ENCODE measurements around the gene SLC7A4. TPM values are rescaled to one million over a fixed set of nuclear protein-coding genes. Genes with fewer than 3 reads are reported as not detected.

SLC7A4 gene
- total and polyA plus RNA-seq, 8 donors = 0.14 to 3.0 (median 0.40) TPM

GRCh38 chr22:20996031-20996410 is 36.3 kb downstream of the SLC7A4 start:
- intact Hi-C loops (cut with DNase I) = no loop called here
- ATAC-seq (no peak), DNase-seq (no peak)
- H3K27ac ChIP-seq = no peak overlapping the region
- TF ChIP-seq CTCF (IDR thresholded peaks at IDR 0.05) = no peak
- peaks cover 0 to 94% of the 10 kb centered on the region in 2 donors for H3K36me3 ChIP-seq
- H3K9me3 ChIP-seq = no peaks in the 10 kb centered on the region
- no peak overlapping the region for H3K4me3 ChIP-seq
- no peaks in the 10 kb centered on the region for H3K27me3 ChIP-seq
- peaks cover 12 to 19% of the 10 kb centered on the region in 2 donors for H3K4me1 ChIP-seq

GRCh38 chr22:20995329-20996030 is 36.9 kb downstream of the SLC7A4 start:
- DNase-seq = peak in 1 of 4 donors; percentile 62
- intact Hi-C loops (cut with DNase I) = no loop called here
- no peak for TF ChIP-seq CTCF (IDR thresholded peaks at IDR 0.05)
- Histone ChIP-seq H3K27ac (no peak overlapping the region), H3K4me1 (peaks cover 6 to 13% of the 10 kb centered on the region in 2 donors), H3K9me3 (no peaks in the 10 kb centered on the region), H3K36me3 (peaks cover 0 to 99% of the 10 kb centered on the region in 2 donors), H3K27me3 (no peaks in the 10 kb centered on the region), H3K4me3 (no peak overlapping the region)
- ATAC-seq = no peak

GRCh38 chr22:20994902-20995241 is 37.5 kb downstream of the SLC7A4 start:
- ATAC-seq = no peak
- Histone ChIP-seq H3K4me3 (no peak overlapping the region), H3K9me3 (no peaks in the 10 kb centered on the region), H3K27me3 (no peaks in the 10 kb centered on the region), H3K4me1 (peaks cover under 1 to 7% of the 10 kb centered on the region in 2 donors), H3K36me3 (peaks cover 0 to 99% of the 10 kb centered on the region in 2 donors), H3K27ac (no peak overlapping the region)
- intact Hi-C loops (cut with DNase I) = no loop called here
- TF ChIP-seq CTCF (IDR thresholded peaks at IDR 0.05) = no peak
- peak in 1 of 4 donors; percentile 45 for DNase-seq

GRCh38 chr22:20994128-20994901 is 38.0 kb downstream of the SLC7A4 start:
- ATAC-seq (no peak), DNase-seq (peak in 1 of 4 donors; percentile 51)
- TF ChIP-seq CTCF (IDR thresholded peaks at IDR 0.05) = no peak
- Histone ChIP-seq H3K4me3 (no peak overlapping the region), H3K4me1 (peaks cover 0 to 3% of the 10 kb centered on the region in 2 donors), H3K27ac (no peak overlapping the region), H3K27me3 (no peaks in the 10 kb centered on the region), H3K9me3 (no peaks in the 10 kb centered on the region), H3K36me3 (peaks cover 0 to 94% of the 10 kb centered on the region in 2 donors)
- intact Hi-C loops (cut with DNase I) = no loop called here
